ENCODE measurements around the gene CCNL2. TPM values are rescaled to one million over a fixed set of nuclear protein-coding genes. Genes with fewer than 3 reads are reported as not detected.

Gene CCNL2
- total and polyA plus RNA-seq, 2 of the 13 experiments (the other 11 are each of a cell fraction or from before 2014, with no cell fraction given) = 105 to 340 TPM

DNA sequence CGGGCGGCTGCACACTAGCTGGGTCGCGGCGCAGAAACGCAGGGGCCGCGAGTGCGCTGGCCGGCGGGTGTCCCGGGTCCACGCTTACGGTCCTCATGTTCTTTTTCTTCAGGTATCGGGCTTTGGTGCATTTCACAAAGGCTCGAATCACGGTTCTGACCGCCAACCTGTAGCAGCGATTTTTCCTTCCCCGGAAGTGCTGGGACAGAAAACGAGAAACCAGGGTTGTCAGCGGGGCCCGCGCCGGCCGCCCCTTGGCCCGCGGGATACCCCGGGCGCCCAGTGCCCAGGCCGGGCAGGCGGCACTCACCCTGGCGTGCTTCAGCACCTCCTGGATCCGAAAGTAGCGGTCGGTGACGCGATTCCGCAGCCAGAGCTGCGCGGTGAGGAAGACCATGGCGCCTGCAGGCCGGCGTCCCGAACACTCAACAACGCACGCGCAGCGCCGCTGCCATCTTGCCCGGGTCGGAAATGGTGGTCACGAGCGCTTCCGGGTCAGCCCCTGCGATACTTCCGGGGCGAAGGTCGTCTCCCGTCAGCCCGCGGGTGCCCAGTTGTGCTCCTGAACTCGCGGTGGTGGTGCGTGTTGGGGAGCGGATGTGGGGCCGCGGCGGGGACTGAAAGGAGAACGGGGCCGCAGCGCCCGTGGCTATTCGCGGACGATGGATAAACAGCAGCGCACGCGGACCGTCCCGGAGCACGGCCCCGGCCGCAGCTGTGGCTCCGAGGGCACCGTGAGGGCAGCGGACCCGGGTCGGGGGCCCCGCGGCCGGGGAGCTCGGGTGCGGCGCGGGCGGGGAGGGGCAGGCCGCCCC lies 7.9 kb upstream of the CCNL2 start, which contains the start of gene MRPL20 (continued):
- TF ChIP-seq TGIF2 (CRISPR knock-in tag; IDR thresholded peaks at IDR 0.05) (peak; percentile 64; the same call in 1 of the 2 replicates), PATZ1 (CRISPR knock-in tag; IDR thresholded peaks at IDR 0.05) (peak; percentile 82), ZNF780A (CRISPR knock-in tag; IDR thresholded peaks at IDR 0.05) (peak; percentile 25; the same call in 1 of the 2 replicates), ZKSCAN5 (CRISPR knock-in tag; IDR thresholded peaks at IDR 0.05) (no peak), ZNF674 (CRISPR knock-in tag; IDR thresholded peaks at IDR 0.05; ENCODE audit: low read depth) (no peak), ZNF329 (CRISPR knock-in tag; IDR thresholded peaks at IDR 0.05; ENCODE audit: low read depth) (no peak), ATF6 (CRISPR knock-in tag; conservative IDR thresholded peaks at IDR 0.05) (no peak), ZNF12 (CRISPR knock-in tag; IDR thresholded peaks at IDR 0.05) (peak; percentile 78), RBFOX2 (IDR thresholded peaks at IDR 0.05; ENCODE audit: low read depth, low read length) (peak; percentile 100), ZNF580 (CRISPR knock-in tag; IDR thresholded peaks at IDR 0.05; ENCODE audit: borderline replicate concordance, low read depth) (peak; percentile 63; the same call in 1 of the 2 replicates), CERS6 (CRISPR knock-in tag; IDR thresholded peaks at IDR 0.05) (no peak), MEF2D (CRISPR knock-in tag; IDR thresholded peaks at IDR 0.05) (peak; percentile 39; the same call in 1 of the 2 replicates), ZNF441 (CRISPR knock-in tag; IDR thresholded peaks at IDR 0.05; ENCODE audit: borderline replicate concordance) (peak; percentile 19; the same call in 1 of the 2 replicates)
- TF ChIP-seq, protein P1, sequence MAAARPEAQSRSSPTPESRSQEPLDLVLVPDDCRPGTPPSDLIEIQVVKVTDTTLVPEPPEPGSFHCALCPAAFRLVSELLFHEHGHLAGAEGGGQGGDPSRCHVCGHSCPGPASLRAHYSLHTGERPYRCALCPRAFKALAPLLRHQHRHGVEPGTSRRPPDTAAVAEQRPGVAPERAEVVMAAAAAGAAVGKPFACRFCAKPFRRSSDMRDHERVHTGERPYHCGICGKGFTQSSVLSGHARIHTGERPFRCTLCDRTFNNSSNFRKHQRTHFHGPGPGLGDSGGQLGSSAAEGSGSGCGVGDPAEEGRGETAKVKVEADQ (CRISPR knock-in tag; IDR thresholded peaks at IDR 0.05; ENCODE audit: borderline replicate concordance) = peak; percentile 83
- TF ChIP-seq, protein P2, sequence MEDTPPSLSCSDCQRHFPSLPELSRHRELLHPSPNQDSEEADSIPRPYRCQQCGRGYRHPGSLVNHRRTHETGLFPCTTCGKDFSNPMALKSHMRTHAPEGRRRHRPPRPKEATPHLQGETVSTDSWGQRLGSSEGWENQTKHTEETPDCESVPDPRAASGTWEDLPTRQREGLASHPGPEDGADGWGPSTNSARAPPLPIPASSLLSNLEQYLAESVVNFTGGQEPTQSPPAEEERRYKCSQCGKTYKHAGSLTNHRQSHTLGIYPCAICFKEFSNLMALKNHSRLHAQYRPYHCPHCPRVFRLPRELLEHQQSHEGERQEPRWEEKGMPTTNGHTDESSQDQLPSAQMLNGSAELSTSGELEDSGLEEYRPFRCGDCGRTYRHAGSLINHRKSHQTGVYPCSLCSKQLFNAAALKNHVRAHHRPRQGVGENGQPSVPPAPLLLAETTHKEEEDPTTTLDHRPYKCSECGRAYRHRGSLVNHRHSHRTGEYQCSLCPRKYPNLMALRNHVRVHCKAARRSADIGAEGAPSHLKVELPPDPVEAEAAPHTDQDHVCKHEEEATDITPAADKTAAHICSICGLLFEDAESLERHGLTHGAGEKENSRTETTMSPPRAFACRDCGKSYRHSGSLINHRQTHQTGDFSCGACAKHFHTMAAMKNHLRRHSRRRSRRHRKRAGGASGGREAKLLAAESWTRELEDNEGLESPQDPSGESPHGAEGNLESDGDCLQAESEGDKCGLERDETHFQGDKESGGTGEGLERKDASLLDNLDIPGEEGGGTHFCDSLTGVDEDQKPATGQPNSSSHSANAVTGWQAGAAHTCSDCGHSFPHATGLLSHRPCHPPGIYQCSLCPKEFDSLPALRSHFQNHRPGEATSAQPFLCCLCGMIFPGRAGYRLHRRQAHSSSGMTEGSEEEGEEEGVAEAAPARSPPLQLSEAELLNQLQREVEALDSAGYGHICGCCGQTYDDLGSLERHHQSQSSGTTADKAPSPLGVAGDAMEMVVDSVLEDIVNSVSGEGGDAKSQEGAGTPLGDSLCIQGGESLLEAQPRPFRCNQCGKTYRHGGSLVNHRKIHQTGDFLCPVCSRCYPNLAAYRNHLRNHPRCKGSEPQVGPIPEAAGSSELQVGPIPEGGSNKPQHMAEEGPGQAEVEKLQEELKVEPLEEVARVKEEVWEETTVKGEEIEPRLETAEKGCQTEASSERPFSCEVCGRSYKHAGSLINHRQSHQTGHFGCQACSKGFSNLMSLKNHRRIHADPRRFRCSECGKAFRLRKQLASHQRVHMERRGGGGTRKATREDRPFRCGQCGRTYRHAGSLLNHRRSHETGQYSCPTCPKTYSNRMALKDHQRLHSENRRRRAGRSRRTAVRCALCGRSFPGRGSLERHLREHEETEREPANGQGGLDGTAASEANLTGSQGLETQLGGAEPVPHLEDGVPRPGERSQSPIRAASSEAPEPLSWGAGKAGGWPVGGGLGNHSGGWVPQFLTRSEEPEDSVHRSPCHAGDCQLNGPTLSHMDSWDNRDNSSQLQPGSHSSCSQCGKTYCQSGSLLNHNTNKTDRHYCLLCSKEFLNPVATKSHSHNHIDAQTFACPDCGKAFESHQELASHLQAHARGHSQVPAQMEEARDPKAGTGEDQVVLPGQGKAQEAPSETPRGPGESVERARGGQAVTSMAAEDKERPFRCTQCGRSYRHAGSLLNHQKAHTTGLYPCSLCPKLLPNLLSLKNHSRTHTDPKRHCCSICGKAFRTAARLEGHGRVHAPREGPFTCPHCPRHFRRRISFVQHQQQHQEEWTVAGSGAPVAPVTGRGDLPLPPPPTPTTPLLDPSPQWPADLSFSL (CRISPR knock-in tag; IDR thresholded peaks at IDR 0.05) = no peak
